NCI-H1694 (cell line): ENCODE results near the gene PGLYRP1.
A peak's percentile ranks its signal among the peaks of the same experiment; 100 is the strongest.

ENCODE experiments used
- DNase-seq: peaks from one replicate; lab custom pipeline; 2025; lab: John Stamatoyannopoulos, UW

Gene PGLYRP1, protein sequence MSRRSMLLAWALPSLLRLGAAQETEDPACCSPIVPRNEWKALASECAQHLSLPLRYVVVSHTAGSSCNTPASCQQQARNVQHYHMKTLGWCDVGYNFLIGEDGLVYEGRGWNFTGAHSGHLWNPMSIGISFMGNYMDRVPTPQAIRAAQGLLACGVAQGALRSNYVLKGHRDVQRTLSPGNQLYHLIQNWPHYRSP

DNA sequence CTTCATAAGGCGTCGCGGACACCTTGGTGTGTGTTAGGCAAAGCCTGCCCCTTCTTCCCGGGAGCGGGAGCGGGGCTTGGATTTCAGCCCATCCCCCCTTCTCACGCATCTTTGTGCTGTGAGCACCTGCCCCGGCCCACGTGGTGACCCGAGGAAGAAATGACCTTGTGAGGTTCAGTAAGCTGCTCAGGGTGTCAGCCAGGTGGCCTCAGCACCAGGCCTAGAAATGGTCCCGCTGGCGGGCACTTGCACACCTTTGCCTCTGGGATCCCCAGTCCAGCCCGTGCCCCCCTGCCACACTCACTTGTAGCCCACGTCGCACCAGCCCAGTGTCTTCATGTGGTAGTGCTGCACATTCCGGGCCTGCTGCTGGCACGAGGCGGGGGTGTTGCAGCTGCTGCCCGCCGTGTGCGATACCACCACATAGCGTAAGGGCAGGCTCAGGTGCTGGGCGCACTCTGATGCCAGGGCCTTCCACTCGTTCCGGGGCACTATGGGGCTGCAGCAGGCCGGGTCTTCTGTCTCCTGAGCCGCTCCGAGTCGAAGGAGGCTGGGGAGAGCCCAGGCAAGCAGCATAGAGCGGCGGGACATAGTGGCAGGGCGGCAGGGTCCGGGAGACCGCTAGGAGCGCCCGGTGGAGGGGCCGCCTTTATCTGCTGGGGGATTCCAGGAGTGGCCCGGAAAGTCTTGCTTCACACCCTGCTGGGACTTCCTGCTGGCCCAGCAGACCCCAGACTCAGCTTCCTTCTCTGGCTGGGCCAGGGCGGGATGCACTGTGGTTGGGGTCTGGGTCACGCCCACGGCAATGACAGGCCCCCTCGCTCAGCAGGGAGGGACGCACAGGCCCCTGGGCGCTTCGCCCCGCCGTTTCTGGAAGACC is at the start of gene PGLYRP1:
Gene PGLYRP1, minus strand, starts transcription at position 623 of the 880 bp plus-strand sequence. Its CDS starts 32 bp downstream, at position 591.
- DNase-seq: no peak

DNA sequence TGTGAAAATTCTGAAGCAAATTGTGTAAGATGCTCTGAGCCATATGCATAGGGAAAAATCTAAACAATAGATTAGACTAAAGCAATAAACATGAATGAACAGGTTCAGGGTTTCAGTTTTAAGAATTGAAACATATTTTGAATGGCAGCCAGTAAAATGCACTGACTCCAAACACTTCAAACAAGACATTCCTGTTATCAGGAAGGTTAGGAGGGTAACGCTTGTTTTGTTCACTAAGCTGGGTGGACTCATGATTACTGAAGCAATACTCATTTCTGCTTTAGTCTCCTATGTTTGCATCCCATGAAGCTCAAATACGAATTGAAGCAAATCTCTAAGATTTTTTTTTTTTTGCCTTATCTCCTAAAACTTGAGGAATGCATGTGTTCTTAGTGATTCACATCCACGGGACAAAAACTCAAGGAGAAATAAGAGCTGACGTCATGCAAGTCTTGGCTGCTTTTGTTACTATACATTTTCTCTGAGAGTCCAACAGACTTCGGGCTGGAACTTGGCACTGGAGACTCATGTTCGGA is 47.0 kb upstream of the PGLYRP1 start:
- DNase-seq: no peak

DNA sequence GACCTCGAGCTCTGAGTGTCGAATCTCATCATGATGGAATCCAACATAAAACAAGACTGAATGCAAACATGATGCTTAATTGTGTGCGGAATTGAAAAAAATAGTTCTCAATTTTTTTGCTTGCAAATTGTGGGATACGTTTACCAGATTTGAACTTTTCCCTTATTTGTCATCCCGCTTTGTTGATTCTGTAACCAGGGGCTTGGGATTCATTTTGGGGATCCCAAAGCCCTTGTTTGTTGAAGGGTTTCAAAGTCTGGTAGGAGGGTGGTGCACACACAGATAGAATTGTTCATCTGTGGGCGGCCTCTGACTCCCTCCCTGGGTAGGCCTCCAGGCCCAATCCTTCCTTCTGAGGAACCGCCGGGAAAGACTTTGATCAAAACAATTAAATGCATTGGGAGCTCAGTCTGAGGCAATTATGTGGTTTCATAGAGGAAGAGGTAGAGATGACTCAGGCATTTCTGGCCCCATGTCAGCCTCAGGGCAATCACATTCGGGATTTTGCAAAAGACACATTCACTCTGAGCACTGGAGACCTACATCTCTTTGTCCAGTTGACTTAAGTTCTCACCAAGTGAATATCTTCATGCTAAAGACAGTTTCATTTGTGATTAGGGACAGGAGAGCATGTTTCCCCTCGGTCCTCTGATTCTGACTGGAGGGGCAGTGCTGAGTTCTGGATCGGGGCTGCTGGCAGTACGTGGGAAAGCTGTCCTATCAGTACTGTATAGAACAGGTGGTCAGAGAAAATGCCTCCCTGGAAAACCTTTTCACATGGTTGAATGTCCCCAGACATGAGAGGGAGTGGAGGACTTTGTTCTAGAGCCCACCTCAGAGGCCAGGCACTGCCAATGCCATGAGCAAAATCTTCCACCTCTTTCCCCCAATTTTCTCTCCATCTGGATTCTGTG is 45.7 kb upstream of the PGLYRP1 start:
- no peak for DNase-seq

DNA sequence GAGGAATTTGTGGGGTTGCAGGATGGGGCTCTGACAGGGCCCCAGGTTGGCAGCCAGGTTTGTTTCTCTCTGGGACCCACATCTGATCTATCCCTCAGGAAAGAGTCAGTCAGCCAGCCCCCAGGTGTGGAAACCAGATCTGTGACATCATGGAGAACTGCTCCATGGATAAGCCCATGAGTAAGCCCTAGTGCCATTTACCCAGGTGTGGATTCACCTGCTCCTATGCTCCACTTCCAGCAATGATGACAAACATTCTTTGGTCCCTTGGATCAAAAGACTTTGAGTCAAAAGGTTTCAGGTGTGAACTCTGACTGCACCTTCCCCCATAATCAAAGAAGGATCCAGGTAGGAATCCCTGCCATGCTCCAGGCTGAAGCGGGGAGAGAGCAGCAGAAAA is 44.8 kb upstream of the PGLYRP1 start:
- no peak for DNase-seq

DNA sequence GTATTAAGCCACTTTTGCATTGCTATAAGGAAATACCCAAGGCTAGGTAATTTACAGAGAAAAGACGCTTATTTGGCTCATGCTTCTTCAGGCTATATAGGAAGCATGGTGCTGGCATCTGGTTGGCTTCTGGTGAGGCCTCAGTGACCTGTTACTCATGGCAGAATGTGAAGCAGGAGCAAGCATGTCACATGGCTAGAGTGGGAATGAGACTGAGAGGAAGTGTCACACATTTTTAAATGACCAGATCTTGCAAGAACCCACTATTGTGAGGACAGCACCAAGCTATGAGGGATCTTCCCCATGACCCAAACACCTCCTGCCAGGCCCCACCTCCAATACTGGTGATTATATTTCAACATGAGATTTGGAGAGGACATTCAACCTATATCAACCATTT is 43.6 kb upstream of the PGLYRP1 start:
- DNase-seq: no peak

DNA sequence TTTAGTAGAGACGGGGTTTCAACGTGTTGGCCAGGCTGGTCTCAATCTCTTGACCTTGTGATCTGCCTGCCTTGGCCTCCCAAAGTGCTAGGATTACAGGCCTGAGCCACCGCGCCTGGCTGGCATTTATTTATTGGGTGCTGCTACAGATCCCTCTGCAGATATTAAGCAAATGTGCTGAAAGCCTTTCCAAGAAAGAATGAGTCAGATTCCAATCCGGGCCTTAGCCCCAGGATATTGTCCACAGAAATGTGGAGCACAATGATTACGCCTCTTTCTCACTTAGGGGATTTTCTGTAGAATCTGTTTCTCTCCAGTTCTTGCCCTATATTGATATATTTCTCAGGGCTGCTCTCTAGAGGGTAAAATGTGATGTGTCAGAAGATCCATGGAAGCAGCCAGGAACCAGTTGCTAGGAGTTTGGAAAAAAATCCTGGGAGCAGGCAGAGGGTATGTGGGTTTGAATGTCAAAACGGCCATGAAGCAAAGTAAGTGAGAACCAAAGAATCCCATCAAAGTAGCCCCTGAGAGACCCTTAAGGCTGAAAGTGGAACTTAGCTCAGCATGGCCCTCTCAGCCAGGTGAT is 42.7 kb upstream of the PGLYRP1 start:
- DNase-seq: no peak

DNA sequence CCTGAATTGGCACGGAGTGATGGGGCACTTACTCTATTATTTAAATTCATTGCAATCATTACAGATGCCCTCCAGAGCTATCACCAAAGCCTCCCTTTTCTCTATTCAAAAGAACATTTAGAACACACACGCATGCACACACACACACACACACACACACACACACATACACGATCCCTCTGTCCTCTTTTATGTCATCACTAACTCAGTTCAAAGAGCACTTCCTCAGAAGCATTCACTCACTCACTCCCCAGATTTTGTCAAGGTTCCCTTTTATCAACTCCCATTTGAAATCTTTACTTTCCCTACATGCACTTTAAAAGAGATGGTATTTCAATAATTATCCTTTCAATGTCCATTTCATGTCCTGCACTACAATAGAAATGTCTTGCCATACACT is 40.3 kb upstream of the PGLYRP1 start:
- DNase-seq: no peak

DNA sequence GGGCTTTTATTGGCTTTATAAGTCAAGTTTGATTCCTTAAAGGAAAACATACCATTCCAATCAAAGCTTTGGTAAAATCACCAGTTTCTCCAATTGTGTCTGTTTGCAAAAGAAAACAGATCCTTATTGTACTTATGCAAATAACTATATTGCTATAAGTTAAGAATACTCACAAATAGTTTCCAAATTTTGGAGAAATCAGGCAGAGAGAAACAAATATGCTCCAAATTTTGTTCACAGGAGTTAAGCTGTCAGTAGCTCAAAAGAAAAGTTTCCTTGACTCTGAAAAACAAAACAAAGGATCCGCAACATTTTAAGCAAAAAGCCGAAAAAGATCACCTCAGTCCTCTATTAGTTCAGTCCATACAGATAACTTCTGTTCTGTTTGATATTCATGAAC is 37.2 kb upstream of the PGLYRP1 start:
- no peak for DNase-seq

DNA sequence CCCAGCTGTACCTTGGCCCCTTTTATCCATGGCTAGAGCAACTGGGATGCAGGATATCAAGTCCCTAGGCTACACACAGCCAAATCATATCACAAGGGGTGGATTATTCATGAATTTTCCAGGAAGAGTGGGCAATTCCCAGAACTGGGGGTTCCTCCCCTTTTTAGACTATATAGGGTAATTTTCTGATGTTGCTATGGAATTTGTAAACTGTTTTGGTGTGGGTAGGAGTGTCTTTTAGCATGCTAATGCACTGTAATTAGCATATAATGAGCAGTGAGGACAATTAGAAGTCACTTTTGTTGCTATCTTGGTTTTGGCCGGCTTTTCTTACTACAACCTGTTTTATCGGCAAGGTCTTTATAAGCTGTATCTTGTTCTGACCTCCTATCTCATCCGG is 35.9 kb upstream of the PGLYRP1 start:
- DNase-seq: no peak

DNA sequence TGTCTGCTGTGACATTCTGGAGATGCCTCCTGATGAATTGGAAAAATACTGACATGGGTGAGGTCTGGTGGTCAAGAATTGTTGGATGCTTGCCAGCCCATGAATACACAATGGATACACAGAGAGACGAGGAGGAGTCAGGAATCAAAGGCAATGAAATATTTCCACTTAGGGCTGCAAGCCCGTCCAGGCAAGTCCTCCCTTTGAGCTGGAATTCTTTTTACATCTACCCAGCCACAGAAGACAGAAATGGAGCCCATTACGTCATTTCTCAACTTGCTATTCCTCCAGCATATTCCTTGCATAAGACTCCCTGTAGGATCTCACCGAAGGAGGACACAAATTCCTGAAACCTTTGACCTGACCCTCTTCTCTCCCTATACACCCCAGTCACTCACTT is 33.7 kb upstream of the PGLYRP1 start:
- no peak for DNase-seq

DNA sequence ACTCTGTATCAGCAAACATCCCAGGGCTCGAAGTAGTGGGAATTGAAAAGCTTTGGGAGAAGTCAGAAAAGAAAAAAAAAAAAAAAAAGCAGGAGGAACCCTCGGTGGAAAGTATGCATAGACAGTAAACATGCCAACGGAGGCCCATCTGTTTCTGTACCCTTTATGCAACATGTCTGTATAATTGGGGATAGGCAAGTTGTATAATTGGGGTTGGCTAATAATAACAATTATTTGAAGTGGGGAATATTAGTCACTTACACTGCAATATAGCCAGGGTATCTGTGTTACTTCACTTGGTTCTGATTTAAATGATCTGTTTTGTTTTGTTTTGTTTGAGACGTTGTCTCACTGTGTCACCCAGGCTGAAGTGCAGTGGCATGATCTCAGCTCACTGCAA is 30.0 kb upstream of the PGLYRP1 start:
- no peak for DNase-seq

DNA sequence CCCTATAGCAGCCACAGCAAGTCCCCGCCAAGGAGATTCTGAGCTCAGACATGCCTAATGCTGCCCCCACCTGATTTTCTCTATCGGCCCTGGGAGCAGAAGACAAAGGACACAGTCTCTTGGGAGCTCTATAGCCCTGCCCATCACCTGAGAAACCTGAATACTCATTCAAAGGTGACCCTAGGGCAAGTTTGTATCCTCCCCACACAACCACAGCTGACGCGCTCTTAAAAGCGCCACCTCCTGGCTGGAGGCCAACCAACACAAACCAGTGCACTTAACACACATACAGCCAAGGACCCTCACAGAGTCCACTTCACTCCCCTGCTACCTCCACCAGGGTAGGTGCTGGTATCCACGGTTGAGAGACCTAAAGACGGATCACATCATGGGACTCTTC is 26.7 kb upstream of the PGLYRP1 start:
- DNase-seq: peak; percentile 2

DNA sequence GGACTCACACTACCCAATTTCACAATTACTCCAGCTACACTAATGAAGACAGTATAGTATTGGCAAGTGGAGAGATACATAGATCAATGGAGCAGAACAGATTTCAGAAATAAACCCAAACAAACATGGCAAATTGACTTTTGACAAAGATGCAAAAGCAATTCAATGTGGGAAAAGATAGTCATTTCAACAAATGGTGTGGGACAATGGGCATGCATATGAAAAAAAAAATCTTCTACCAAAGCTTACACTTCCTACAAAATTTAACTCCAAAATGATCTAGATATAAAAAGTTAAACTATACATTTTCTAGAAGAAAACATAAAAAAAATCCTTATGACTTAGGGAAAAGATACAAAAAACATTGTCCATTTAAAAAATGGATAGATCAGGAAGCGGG is 20.7 kb upstream of the PGLYRP1 start:
- DNase-seq: no peak

DNA sequence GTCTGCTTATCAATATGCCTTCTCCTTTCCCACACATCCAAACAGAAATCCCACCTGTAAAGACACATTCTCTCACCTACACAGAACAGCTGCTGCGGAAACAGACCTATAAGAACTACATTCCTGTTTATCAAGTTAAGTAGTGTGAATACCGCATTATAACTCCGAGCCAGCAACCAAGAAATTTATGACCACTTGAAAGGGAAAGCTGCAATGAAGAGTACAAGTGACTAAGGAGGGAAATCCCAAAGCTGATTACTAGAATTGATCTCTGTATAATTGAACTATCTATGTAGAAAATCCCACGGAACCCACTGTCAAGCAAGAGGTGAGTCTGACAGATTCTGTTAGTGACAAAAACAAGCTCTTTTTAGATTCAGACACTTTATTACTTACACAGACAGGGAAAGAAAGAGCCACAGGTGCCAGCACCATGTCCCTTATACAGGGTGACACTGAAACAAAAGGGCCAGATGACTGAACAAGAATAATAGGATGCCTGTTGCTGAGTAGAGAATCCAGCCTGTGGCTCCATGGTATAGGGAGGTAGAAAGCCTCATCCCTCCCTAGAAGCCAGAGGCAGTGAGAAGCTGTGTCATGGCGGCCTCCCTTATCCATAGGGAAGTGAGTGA is 19.5 kb upstream of the PGLYRP1 start:
- DNase-seq: no peak

DNA sequence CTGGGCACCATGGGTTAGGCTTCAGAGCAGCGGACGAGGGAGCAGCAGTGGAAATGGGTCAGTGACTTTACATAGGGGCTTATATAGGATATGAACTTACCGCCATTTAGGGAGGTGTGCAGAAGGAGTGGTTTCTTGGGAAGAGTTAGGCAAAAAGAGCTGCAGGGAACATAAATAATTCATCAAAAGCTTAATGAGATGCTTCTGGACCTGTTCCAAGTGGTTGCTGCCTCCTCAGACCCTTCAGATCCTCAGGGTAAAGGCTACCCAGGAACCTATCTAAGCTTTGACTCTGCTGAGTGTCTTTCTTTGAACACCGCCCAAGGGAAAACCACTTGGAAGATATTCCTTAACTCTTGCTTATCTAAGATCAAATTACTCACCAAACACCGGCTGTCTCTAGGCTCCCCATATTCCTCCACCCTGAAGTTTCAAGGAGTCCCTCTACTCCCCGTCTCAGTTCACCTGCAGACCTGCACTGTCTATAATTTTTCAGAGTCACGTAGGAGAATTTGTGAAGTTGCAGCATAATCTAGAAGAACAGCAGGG is 18.2 kb upstream of the PGLYRP1 start, which contains the start of gene IGFL4:
Gene IGFL4, minus strand, starts transcription at position 51 of the 549 bp plus-strand sequence. Its CDS starts 40 bp downstream, at position 11.
- DNase-seq: no peak

DNA sequence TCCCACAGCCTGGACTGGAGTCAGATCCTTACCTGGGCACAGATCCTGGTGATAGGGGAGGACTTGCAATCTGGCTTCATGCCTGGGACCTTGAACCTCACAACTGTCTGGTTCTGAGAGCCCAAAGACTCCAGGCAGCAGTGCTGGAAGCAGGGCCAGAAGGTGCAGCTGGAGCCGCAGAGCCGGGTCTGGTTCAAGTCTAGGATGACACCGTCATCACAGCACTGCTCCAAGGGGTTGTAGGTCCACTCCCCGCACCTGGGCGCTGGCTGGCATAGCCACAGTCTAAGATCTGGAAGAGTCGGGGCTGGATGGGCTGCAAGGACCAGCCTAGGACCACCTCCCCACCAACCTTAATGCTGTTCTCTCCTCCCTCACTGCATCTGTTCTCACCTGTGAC is 17.3 kb upstream of the PGLYRP1 start:
- DNase-seq: no peak

DNA sequence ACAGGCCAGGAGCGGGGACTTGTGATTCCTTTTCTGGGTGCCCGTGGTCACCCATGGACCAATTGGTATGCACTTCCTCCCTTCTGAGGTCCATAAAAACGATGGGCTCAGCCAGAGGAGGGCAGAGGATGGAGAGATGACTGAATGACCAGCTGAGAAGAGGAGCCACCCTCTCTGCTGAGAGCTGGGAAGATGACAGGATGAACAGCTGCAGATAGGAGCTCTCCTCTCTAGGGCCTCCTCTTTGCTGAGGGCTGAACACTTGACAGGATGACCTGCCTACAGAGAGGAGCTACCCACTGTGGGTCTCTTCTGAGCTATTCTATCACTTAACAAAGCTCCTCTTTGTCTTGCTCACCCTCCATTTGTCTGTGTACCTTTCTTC is 13.9 kb upstream of the PGLYRP1 start:
- DNase-seq: no peak

DNA sequence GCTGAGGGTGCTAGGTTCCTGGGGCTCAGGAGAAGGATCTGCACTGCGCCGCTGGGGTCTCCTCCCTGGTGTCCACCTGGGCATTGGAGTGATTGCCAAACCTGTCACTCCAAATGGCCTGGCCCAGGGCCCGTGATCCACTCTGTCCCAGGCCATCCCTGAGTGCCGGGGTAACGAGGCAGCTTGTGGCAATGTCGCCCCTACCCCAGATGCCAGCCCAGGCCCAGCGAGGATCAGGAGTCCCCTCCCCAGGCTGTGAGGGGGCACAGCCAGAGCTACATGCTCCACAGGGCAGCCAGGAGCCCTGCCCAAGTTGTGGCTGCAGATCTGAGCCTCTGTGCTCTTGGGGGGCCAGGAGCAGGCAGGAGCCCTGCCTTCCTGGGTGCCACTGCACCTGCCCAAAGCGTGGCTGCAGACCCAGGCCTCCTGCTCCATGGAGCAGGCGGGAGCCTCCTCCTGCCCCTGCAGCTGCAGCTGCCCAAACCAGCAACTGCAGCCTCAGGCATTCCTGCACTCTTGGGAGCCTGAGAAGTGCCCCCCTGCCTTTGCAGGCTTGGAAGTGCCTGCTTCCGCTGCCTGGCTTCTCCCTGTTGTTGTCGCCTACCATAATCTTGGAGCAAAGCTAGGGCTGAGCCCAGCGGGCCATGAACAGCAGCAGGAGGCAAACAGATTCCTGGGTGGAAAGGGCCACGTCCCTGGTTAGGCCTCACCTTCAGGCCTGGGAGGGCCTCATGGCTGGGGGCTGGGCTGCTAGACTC is 13.3 kb upstream of the PGLYRP1 start:
- DNase-seq: no peak

DNA sequence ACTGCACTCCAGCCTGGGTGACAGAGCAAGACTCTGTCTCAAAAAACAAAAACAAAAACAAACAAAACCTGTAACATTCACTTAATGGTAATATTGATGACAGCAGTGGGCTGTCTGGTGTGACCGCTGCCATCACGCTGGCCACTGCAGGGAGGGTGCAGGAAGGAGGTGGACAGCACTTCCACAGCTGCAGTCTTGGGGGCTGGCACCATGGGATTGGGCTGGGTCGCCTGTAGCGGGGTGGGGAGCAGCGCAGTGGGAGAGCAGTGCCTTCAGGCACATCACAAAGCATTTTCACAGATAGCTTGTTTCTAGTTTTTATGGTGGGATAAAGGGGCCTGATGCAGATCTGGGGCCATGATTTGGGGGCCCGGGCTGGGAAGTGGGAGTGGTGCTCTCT is 12.7 kb upstream of the PGLYRP1 start:
- no peak for DNase-seq

DNA sequence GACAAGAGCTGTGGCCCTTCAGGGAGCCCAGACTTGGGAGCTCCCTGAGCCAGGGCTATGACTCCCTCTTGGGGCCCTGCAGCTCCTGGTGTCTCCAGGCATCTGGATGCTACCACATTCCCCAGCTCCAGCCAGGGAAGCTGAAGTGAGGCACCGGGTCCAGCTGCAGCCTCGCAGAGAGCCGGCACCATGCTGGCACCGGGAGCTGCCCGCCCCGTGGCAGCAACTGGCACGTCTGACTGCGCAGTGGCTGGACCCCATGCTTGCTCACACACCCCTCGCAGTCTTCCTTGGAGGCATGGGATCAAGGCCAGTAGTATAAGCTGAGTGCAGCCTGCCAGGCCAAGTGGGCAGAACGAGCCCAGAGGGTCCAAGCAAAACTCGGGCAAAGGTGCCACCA is 10.5 kb upstream of the PGLYRP1 start:
- no peak for DNase-seq
